ENCODE data around the gene RAB17.

RAB17 gene

GRCh38 chr2:237570776-237571335 lies 19.7 kb downstream of the RAB17 start:
- no peak for TF ChIP-seq CTCF (conservative IDR thresholded peaks at IDR 0.05; ENCODE audit: low read depth, low read length)
- no peak for DNase-seq (ENCODE audit: low read depth)
- no peak overlapping the region for H3K4me3 ChIP-seq (ENCODE audit: low read depth, low read length)

- no peak for TF ChIP-seq CTCF (conservative IDR thresholded peaks at IDR 0.05; ENCODE audit: low read depth, low read length)
- no peak overlapping the region for H3K4me3 ChIP-seq (ENCODE audit: low read depth, low read length)
- DNase-seq (ENCODE audit: low read depth), result no peak
These were observed 20.6 kb downstream of the RAB17 start for GRCh38 chr2:237569896-237570295.

GRCh38 chr2:237569041-237569440 lies 21.5 kb downstream of the RAB17 start:
- no peak for TF ChIP-seq CTCF (conservative IDR thresholded peaks at IDR 0.05; ENCODE audit: low read depth, low read length)
- no peak overlapping the region for H3K4me3 ChIP-seq (ENCODE audit: low read depth, low read length)
- no peak for DNase-seq (ENCODE audit: low read depth)

- no peak overlapping the region for H3K4me3 ChIP-seq (ENCODE audit: low read depth, low read length)
- no peak for TF ChIP-seq CTCF (conservative IDR thresholded peaks at IDR 0.05; ENCODE audit: low read depth, low read length)
- no peak for DNase-seq (ENCODE audit: low read depth)
These were observed 22.3 kb downstream of the RAB17 start for GRCh38 chr2:237568121-237568660.

GRCh38 chr2:237567276-237568029 lies 23.1 kb downstream of the RAB17 start:
- DNase-seq (ENCODE audit: low read depth), result no peak
- TF ChIP-seq CTCF (conservative IDR thresholded peaks at IDR 0.05; ENCODE audit: low read depth, low read length), result no peak
- H3K4me3 ChIP-seq (ENCODE audit: low read depth, low read length), result no peak overlapping the region

GRCh38 chr2:237566401-237567235 lies 23.9 kb downstream of the RAB17 start, which contains the start of gene PRLH:
PRLH (plus strand) TSS chr2:237566574; CDS start chr2:237566574, 0 bp downstream.
- no peak for DNase-seq (ENCODE audit: low read depth)
- H3K4me3 ChIP-seq (ENCODE audit: low read depth, low read length), result no peak within 1 kb of the TSS
- TF ChIP-seq CTCF (conservative IDR thresholded peaks at IDR 0.05; ENCODE audit: low read depth, low read length), result no peak
